ENCODE results near the gene TH. TPM values are rescaled to one million over a fixed set of nuclear protein-coding genes. Genes with fewer than 3 reads are reported as not detected.

Gene TH
- total RNA-seq, 1 donor from 2014 or later, result not detected

DNA sequence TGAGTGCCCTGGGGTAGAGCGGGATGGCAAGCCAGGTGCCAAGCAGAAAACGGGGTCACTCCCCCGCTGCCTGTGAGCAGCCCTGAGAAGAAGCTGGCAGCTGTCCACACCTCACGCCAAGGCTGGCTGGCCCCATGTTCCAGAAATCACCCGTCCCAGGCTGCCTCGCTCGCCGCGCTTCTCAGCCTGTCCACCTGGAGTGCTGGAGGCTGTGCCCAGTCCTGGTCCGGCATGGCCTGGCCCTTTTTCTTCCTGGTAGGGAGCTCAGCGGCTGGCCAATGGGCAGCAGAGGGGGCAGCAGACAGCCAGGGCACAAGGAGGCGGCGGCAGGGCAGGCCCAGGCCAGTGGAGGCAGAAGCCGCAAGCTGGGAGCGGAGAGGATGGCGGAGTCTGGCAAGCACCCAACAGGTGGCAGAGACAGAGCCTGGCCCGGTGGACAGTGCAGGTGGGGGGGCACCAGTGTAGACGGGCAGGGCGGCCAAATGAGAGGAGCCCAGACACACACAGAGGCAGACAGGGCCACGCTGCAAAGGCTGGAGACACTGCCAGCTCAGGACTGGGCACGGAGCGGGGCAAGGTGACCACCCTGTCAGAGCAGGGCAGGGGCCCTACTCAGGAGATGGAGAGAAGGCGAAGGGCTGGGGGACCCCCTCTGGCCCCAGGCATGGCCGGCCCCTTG lies 37.2 kb upstream of the TH start:
- DNase-seq (ENCODE audit: low read depth), result peak; percentile 40

DNA sequence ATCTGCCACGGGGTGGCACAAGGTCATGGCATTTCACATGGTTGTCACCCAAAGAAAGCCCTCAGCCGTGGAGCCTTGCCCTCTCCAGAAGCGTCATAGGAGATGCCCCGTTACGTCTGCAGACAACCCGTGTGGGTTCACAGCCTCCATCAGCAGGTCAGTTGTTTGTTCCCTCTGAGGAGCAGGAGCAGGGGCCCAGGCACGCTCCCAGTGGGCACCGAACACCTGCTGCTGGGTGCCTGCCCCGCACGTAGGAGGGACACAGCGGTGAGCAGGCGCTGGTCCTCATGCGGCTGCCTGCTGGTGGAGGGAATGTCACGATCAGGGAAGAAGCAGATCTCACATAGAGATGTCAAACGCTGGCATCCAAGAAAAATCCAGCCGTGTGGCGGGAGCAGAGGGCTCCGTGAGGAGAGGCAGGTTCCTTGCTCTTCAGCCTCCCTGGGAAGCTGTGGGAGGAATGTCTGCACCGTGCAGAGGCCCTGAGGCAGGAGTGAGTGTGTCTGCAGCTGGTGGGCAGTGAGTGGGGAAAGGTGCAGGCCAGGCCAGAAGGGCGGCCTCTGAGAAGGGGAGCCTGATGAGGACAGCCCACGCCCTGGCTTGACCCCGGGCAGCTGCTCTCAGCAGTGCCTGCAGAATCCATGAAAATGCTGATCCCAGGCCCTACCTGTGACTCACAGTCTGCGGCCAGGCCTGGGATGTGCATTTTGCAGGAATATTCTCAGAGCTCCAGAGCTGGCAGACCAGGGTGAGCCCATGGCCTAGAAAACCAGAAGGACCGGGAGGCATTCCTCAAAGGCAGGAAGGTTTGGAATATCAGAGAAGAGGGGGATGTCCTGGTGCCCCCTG lies 36.4 kb upstream of the TH start:
- DNase-seq (ENCODE audit: low read depth), result peak; percentile 29

DNA sequence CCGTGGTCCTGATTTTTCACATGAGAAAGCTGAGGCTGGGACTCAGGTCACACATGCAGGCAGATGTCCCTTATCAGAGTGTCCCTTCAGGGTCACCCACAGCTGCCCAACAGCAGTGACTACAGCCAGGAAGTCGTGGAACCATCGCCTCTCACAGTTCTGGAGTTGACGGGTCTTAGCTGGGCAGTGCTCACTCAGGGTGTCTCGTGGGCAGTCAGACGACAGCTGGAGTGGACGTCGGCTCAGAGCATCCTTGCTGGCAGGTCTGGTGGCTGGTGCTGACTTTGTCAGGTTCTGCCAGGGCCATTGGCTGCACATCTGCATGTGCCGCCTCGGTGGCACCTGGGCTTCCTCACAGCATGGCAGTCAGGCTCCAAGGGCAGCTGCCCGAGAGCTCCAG lies 35.6 kb upstream of the TH start:
- DNase-seq (ENCODE audit: low read depth), result no peak

DNA sequence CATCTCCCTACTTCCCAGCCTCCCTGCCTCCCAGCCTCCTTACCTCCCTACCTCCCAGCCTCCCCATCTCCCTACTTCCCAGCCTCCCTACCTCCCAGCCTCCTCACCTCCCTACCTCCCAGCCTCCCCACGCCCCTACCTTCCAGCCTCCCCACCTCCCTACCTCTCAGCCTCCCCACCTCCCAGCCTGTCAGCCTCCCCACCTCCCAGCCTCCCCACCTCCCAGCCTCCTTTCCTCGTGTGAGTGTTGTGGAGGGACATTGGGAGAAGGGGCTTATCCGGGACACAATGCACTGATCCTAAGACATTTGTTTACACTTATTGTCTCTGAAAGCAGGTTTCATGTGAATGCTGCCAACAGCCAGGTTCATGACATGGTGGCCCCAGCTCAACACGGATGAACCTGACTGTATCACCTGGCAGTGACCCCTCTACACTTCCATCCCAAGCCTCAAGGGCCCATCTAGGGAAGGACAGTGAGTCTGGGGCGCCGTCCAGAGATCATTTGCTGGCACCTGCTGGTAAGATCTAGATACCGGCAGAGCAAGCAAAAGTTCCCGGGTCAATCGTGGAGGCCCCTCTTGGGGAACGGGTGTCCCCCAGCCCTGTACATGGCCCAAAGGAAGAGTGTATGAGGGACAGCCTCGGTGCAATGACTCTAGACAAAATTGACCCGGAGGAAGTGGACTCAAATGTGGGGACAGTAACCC lies 34.5 kb upstream of the TH start:
- no peak for DNase-seq (ENCODE audit: low read depth)

- DNase-seq (ENCODE audit: low read depth), result no peak
Measured at GRCh38 chr11:2205214-2205720, 33.7 kb upstream of the TH start.

- no peak for DNase-seq (ENCODE audit: low read depth)
Measured at GRCh38 chr11:2204361-2205213, 33.0 kb upstream of the TH start.

- no peak for DNase-seq (ENCODE audit: low read depth)
Measured at GRCh38 chr11:2203440-2204259, 32.0 kb upstream of the TH start.

DNA sequence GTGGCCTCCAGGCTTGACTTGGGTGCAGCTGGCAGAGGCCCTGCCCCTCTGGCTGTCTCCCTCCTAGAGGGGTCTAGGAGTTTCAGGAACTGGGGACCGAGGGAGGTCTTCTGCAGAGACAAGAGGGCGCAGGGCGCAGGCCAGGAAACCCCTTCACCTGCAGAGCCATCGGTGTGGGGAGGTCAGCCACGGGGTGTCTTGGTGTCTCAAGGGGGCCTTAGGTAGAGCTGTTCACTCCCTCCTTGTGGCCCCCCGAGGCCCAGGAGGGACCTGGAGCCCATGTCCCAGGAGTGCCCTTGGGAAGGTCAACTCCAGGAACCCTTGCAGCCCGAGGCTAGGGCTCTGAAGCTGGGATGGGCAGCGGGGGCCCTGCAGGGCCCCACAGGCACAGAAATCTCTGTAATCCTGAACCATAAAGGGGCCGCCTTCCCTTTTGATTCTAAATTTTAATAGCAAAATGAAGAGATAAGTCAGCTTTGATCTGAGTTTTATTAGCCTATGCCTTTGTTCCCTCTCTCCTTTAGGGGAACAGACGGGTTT lies 31.4 kb upstream of the TH start:
- no peak for DNase-seq (ENCODE audit: low read depth)

DNA sequence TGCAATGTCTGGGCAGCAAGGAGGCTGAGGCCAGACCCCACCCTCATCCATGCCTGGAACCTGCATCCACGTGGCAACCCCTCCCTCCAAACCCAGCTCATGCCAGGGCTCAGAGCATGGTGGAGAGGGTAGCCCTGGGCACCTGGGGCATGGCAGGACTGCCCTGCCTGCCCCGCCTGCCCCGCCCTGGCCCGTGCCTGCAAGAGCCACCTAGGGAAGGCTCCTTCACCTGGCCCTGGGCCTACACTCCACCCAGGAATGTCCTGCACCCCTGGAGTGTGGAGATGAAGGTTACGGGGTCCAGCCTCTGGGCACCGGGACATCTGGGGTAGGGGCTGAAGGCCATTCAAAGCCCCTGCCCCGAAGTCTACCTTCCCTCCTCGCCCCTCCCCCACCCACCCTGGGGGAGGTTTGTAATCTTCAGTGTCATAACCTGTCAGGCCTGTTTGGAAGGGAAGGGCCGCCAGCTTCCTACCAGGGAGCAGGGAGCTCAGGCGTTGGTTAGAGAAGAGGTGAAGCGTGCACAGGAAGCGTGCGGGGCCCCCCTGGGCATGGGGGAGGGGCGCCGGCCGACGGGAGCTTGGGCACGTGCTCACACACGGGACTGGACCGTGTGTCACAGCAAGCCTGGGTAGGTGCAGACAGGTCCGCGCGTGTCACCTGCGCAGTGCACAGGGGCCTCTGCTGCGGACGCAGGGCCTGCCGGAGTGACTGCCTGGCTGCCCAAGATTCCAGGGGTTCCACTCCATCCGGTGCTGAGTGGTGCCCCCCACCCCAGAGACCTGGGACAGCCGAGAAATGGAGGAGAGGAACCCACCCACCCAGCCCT lies 30.7 kb upstream of the TH start:
- no peak for DNase-seq (ENCODE audit: low read depth)

DNA sequence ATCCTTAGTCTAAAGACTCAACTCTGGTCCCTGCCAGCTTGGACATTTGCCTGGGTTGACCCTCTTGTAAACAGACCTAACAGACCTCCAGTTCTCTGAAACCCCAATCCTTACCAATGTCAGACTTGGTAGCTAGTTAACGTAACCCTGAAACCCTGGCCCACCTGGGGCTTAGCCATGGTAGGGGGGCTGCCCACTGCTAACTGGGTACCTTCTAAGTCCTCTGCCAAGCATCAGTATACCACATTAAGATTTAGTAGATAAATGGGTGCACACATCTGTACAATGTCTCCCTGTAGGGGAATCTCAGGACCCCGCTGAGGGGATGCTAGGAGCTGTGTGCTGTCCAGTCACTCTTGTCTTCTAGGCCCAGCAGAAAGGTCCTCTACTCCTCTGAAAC lies 29.9 kb upstream of the TH start:
- no peak for DNase-seq (ENCODE audit: low read depth)

DNA sequence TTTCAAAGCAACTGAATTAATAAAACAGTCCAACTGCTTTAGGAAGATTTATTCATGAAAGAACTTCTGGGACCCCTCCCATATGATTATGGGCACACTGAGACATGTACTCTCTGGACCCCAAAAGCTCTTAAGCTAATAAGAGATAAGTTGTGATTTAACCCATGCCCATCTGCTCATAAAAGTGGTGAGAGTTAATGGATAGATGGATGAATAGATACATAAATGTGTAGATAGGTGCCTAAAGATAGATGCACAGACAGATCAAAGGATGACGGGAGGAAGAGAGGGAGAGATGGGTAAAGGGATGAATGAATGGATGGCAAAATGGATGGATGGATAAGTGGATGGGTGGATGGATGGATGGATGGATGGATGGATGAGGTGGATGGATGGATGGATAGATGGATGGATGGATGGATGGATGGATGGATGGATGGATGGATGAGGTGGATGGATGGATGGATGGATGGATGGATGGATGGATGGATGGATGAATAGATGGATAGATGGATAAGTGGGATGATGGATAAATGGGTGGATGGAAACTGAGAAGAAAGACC lies 29.4 kb upstream of the TH start:
- DNase-seq (ENCODE audit: low read depth), result no peak

- no peak for DNase-seq (ENCODE audit: low read depth)
Measured at GRCh38 chr11:2200536-2200935, 28.9 kb upstream of the TH start.

GRCh38 chr11:2199466-2200341 lies 28.1 kb upstream of the TH start:
- DNase-seq (ENCODE audit: low read depth), result no peak

GRCh38 chr11:2198621-2199365 lies 27.2 kb upstream of the TH start:
- DNase-seq (ENCODE audit: low read depth), result no peak

DNA sequence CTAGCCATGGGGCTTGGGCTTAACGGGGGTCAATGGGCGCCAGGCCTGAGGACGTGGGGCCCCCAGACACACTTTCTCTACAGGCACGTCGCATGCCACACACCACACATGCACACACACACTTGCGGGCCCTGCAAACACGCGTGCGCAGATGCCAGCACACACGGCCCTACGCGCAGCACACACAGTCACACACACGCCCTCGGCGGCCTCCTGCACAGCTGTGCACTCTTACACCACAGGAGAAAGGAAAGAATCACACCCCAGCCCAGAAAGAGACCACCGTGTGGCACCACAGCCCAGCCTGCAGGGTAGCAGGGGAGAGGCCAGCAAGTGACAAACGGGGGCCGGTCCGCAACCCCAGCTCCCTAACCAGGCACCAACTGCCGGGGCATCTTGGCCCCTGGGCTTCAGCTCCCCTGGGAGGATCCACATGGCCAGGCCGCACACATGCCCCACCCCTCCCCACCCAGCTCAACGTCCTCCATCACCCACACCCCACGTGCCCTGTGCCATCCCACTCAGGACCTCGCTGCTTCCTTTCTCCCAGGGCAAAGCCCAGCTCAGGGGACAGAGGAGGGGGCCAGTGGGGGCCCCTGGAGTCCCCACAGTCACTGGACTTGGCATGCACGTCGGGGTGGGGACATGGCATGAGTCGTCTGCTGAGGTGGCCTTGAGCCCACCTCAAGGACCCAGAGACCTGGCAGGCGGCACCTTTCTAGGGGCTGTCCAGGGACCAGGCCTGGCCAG lies 26.3 kb upstream of the TH start:
- DNase-seq (ENCODE audit: low read depth), result no peak

Measured in myocyte (in vitro differentiated cells).